Activated CD4-positive, alpha-beta T cell treated with anti-CD3 and anti-CD28 coated beads, Interleukin-2, Interleukin-4, amounts not matched to agents 100 ng/mL and 50 ng/mL, durations not matched to agents 16 hours and 8 hours (primary cell): ENCODE results near the gene FOXC1.

Experiments
- DNase-seq: peaks from one replicate; pipeline ENCODE4 v3.0.0-alpha.2; 2020; ENCODE audit warnings: low spot score

FOXC1 gene

GRCh38 chr6:1624058-1624850, 14.5 kb downstream of the FOXC1 start:
- DNase-seq, result no peak

- DNase-seq, result no peak
Observed at GRCh38 chr6:1624851-1625781, 15.4 kb downstream of the FOXC1 start.

- DNase-seq, result no peak
Observed at GRCh38 chr6:1625794-1626435, 16.2 kb downstream of the FOXC1 start.

DNA sequence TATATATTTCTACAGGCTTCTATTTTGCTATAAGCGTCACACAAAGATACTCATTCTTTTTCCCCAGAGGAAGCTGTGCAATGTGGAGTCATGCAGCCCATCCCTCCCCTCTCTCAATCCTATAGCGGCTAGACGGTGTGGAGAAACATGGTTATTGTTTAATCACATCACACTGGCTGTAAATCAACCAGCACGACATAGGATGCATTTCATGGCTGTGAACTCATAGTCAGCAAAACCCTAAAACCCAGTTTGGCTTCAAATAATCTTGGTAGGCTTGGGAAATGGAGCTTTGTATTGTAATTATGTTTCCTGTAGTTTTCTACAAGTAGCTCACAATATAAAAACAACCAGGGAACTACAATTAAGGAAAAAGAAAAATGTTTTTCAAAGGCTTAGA, 16.8 kb downstream of the FOXC1 start:
- DNase-seq, result no peak

DNA sequence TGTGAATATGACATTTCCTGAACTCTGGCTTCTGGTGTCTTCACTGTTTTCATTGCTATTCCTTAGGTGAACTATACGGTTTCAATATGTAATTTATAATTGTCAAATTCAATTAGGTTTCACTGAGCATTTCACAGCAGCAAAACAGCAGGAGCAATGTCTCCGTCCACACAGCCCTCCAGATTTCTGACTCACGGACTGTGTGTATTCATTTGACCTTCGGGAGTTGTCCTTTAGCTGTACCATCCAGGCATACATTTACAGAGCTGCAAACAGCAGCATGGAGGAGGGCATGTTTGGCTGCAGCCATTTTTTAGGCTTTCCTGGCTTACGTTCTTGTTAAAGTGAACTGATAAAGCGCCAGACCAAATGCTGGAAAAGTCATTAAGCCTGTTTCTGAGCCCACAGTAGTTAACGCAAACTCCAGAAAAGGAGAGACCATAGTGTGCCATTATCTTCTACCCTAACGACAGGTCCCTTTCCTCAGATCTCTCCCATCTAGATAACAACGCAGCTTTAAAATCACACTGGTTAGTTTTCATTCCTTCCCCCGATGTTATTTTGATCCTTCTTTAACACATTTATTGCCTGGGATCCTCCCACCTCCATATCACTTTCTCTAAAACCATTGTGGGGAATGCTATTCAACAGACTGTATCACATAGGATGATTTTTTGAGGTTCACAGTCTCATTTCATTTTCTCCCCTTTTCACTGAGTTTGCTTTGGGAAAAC, 18.3 kb downstream of the FOXC1 start:
- DNase-seq, result no peak

DNA sequence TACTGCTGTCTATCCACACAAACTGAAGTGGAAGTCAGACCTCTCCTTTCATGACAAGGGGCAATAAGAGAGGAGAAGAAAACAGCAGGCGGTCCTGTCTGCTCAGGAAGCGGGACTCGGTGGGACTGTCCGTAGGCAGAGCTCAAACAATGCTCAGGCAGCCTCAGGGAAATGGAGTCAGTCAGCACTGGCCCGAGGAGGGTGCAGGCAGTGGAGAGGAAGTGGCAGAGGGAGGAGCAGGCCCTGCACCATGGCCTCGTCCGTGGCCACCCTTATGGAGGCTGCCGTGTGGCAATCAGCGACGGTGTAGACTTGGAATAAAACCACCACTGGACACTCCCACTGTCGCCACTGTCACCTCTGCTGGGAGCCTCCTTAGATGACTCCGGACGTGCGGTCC, 19.6 kb downstream of the FOXC1 start:
- no peak for DNase-seq

- DNase-seq, result no peak
Observed at GRCh38 chr6:1630212-1630770, 20.6 kb downstream of the FOXC1 start.

- no peak for DNase-seq
Observed at GRCh38 chr6:1630771-1631217, 21.1 kb downstream of the FOXC1 start.

DNA sequence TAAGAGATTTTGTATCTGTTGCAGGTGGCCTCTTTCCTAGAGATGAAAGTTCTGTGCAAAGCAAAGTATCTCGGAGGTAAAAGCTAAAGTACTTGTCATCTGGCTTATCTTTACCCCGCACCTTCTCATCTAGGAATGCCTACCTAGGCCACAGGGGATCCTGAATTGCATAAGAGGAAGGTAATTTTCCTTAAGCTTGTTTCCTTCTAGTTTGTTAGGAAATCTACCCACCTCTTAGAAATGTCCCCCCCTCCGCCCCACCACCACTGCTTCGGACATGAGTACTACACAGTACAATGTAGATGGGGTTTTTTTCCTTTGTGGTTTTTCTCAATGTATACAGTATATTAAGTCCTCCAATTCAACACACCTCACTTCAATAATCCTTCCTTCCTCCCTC, 21.5 kb downstream of the FOXC1 start:
- no peak for DNase-seq

DNA sequence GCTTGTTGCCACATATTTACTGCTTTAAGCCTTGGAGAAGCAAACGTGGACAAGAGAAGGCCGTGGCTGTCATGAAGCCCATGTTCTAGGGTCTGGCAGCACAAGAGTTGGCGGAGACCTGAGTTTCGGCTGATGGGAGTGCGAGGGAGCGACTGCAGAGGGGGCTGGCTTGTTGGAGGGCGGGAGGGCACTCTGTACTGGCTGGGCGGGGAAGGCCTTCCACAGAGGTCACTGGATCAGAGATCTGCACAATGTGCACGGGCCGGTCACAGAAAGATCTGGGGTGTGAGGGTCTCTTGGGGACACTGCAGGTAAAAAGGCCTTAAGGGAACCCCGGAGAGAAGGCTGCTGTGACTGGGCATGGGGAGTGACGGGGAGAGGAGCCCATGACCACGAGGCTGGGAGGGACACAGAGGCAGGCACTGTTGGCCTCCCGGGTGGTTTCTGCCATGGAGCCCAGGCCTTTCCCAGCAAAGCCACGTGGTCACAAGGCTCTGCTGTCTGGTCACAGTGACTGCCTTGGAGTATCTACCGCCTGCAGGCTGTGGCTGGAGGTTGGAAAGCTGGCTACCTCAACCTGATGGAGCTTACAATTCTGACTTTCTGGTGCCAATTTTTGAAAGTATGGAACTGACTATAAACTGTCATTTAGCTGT, 23.8 kb downstream of the FOXC1 start:
- DNase-seq, result no peak

DNA sequence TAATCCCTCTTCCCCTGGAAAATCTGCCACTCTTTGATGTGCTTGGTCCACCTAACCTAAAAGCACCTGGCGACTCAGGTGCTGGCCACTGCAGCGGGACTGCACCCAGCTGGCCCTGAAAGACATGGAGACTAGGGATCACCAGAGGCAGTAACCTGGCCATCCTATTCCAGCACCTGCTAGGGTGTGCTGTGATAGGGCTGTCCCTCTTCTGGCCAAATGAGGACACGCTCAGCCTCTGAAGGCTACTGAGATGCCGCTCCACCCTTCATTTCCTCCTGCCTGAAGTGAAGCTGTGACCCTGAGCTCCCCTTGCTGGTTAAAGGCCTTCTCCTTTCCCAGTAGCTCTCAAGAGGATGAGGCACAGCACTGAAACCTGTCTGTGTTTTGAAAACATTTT, 24.4 kb downstream of the FOXC1 start:
- DNase-seq, result no peak

DNA sequence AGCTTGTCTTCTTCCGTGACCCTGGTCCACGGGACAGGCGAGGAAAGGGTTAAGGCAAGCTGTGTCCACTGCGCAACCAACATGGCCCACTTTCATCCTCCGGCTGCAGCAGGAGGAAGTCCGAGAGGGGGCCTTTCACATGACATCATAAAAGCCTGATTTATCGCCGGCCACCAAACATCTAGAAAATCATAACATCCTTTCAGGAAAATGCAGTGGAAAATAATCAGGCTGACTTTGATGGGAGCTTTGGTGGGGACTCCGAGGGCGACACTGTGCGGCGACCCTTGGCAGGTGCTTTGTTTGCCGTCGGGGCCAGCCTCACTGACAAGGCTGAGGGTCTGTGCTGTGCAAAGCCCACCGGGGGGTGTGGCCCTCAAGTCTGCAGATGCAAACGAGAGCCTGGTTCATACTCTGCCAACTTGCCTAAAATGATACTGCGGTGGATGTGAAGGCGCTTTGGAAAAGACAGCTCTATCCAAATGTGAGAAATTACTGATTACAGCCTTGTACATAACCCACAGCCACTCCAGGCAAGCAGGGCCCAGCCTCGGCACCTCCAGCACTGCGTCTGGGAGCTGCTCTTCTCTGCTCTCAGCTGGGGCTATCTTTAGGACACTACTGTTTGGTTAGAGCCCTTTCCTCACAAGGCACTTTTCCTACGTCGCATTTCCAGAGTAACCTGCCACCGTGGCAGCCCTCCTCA, 25.7 kb downstream of the FOXC1 start:
- DNase-seq, result no peak

DNA sequence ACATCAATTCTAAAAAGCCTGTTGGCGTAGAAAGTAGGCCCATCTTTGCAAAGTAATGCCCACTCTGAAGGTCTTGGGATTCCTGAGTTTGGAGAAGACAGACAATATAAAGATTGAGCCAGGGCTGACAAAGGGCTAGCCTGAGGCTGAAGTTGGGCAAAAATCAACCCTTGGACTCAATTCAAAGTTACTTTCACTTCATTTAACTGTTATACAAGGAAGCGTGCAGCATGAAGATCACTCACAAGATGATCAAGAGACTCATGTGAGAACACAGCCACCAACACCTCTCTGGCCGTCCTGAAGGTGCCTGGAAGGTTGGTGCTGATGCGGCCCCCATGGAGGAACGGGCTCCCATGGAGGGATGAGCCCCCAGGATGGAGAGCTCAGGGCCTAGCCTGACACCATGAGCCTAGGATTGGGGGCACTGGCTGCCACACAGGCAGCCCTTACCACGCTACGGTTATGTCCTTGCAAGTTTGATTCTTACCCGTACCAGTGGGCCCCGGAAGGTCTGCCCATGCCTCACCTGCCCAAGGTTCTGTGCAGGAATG, 26.6 kb downstream of the FOXC1 start:
- no peak for DNase-seq

DNA sequence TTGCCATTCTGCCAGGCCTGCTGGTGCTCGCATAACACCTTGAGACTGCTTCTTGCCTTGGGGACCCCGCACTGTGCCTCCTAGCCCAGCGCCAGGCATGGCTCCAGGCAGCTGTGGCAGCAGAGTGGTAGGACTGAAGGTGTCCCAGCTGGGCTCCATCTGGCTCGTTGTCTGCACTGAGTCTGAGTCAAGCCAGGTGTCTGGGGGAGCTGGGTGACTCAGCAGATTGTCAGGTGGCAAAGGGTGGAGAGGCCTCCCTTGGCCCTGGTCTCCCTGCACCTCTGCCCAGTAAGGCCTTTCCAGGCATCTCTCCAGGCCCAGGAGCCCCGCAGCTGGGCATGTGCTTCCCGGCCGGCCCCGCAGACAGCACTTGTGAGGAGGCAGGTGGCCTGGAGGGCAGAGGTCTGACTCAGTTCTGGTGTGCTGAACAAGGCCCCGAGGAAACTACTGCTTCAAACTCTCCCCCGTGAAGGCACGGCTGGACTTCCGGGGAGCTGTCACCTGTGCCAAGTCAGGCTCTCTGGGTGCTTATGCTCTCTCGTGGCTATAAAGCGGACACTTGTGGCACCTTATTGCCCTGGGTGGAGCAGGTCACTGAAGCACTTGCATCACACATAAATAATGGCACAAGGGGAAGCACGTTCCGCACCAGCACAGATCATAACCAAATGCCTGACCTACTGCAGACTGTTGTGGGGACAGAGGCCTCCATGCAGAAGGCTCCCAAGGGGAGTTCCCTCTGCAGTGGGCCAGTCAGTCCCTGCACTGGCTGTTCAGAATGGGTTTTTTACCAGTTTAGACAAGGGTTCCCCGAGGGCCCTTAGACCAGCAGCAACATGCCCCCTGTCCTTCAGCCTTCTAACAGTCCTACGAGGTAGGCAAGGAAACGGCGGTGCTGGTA, 27.5 kb downstream of the FOXC1 start:
- DNase-seq, result no peak

DNA sequence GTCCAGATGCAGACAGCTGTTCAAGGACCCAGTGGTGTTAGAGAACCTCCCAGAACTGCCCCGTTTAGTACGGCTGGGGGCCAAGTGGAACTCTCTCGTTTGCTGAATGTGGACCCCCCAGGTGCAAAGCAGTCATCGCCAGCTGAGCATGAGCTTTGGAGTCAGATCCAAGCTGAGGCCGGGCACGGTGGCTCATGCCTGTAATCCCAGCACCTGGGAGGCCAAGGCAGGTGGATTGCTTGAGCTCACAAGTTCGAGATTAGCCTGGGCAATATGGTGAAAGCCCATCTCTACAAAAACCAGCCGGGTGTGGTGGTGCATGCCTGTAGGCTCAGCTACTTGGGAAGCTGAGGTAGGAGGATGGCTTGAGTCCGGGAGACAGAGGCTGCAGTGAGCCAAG, 29.7 kb downstream of the FOXC1 start:
- DNase-seq, result no peak

DNA sequence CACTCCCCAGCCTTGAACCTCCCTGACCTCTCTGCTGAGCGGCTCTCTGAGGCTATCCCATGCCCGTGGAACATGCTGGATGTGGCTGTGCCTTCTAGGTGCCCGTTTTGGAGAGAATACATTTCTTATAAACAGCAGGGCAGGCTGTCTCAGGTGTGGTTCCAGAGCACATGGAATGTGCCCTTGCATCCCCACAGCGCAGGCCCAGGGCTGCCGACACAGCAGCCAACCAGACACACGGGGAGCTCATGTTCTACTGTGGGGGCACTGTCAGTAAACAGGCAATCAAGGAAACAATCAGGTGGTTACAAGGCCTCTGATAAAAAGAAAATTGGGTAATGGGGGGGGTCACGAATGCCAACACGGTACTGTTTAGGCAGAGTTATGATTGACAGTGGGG, 30.8 kb downstream of the FOXC1 start:
- no peak for DNase-seq

DNA sequence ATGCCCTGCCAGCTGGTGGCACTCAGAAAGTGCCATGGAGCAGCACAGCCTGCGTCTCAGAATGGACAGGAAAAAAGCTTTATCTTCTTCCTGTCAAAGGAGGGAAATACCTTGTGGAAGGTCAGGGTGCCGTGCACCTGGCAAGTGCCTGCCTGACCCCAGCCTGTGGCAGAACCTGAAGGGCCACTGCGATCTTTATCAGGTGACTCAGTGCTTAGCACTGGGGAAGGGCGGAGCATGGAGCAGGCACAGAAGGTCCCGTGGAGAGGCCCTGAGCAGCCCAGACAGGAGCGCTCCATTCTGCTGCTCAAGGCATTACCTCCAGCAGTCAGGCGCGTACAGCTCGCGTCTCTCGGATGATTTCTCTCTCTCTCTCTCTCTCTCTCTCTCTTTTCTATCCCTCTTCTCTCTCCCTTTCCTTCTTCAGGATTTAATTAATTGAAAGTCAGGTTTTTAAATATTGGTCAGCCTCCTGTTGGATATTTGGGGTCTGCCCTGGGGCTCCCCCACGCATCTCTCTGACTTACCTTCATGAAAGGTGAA, 31.7 kb downstream of the FOXC1 start:
- DNase-seq, result no peak

DNA sequence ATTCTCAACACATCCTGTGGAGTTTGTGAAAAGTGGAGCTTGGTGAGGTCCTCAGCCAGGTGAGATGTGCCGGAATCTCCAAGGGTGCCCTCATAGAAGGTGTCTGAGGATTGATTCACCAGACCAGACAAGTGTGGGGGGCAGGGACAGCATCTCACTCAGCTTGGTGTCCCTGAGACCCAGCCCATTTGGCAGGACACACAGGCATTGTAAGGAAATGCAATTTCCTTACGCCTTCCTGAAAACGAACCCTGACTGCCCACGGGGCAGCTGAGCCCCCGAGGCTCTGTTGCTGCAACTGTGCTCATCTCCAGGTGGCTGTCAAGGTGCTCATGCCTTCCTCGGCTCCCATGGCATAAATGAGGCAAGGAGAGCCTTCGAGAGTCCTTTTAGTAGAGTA, 33.4 kb downstream of the FOXC1 start:
- no peak for DNase-seq
